Ascending aorta (tissue), 2 donors: ENCODE measurements around the gene PSMB5. TPM values are rescaled to one million over a fixed set of nuclear protein-coding genes. Genes with fewer than 3 reads are reported as not detected.

Experiments
- DNase-seq, 2 donors: peaks; one replicate each; pipeline ENCODE4 v3.0.0-alpha.2; 2019; ENCODE audit warnings: low spot score in 2 of 2
- H3K27ac ChIP-seq, 2 donors: fragments of 200-600 bp; sonication (generic); one replicate each; pipeline ENCODE4 v1.5.1; 2016 to 2017; ENCODE audit warnings: mild to moderate bottlenecking in 1 of 2
- H3K27me3 ChIP-seq: fragments of 200-600 bp; sonication (generic); one replicate; pipeline ENCODE4 v1.5.1; 2017
- H3K36me3 ChIP-seq, 2 donors: fragments of 200-600 bp; sonication (generic); one replicate each; pipeline ENCODE4 v1.5.1; 2016
- H3K4me1 ChIP-seq, 2 donors: fragments of 200-600 bp; sonication (generic); one replicate each; pipeline ENCODE4 v1.5.1; 2016 to 2017; ENCODE audit warnings: mild to moderate bottlenecking in 1 of 2
- H3K4me3 ChIP-seq, 2 donors: fragments of 200-600 bp; sonication (generic); one replicate each; pipeline ENCODE4 v1.5.1; 2016 to 2017; ENCODE audit warnings: mild to moderate bottlenecking in 1 of 2
- H3K9me3 ChIP-seq, 2 donors: fragments of 200-600 bp; sonication (generic); one replicate each; pipeline ENCODE4 v1.5.1; 2016
- intact Hi-C: fragments of 100-400 bp; cut with DNase I; formaldehyde crosslinking; loops from one replicate; pipeline ENCODE4 v1.15.1; 2023
- total RNA-seq: library from RNA; depleted of rRNA; stranded (reverse); fragments of >200 nt; gene quantifications from one replicate; pipeline ENCODE4 v1.1.0, GENCODE V29; 2016
- TF ChIP-seq, protein P1 (sequence below), 3 experiments: fragments of 200-600 bp in 2 of 3; fragments of 450-650 bp in 1 of 3; sonication (generic) in 2 of 3; IDR thresholded peaks; one replicate each; pipeline ENCODE4 v1.5.1; 2016 to 2019; ENCODE audit warnings: antibody characterized with exemption in 3 of 3, mild to moderate bottlenecking in 1 of 3, moderate library complexity in 1 of 3

PSMB5 gene
- total RNA-seq, 1 donor from 2014 or later, result 62.7 TPM

DNA sequence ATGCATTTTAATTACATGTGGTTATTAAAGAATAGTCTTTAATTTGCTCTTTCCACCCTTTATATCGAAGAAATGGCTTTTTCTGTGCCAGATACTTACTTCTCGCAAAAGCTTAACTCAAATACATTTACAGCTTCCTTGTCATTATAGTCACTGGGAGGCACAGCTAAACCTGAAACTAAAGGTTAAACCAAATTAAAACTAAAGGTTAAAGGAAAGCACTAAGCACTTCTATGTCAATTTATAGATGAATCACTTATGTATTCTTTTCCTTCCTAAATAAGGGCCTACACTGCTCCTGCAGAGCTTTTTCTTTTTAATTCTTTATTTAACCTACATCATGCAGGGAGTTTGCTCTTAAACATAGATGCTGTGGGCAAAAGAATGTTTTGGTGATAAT, 33.8 kb downstream of the PSMB5 start:
- no peak for DNase-seq
- H3K27me3 ChIP-seq, result no peaks in the 10 kb centered on the region
- TF ChIP-seq, protein P1, sequence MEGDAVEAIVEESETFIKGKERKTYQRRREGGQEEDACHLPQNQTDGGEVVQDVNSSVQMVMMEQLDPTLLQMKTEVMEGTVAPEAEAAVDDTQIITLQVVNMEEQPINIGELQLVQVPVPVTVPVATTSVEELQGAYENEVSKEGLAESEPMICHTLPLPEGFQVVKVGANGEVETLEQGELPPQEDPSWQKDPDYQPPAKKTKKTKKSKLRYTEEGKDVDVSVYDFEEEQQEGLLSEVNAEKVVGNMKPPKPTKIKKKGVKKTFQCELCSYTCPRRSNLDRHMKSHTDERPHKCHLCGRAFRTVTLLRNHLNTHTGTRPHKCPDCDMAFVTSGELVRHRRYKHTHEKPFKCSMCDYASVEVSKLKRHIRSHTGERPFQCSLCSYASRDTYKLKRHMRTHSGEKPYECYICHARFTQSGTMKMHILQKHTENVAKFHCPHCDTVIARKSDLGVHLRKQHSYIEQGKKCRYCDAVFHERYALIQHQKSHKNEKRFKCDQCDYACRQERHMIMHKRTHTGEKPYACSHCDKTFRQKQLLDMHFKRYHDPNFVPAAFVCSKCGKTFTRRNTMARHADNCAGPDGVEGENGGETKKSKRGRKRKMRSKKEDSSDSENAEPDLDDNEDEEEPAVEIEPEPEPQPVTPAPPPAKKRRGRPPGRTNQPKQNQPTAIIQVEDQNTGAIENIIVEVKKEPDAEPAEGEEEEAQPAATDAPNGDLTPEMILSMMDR (IDR thresholded peaks at IDR 0.05), result no peak
- H3K36me3 ChIP-seq, result peaks cover 0 to 4% of the 10 kb centered on the region in 2 donors
- no peak overlapping the region for H3K27ac ChIP-seq
- no peak overlapping the region for H3K4me3 ChIP-seq
- peaks cover 0 to 2% of the 10 kb centered on the region in 2 donors for H3K4me1 ChIP-seq
- H3K9me3 ChIP-seq, result no peaks in the 10 kb centered on the region
- intact Hi-C loops, result no loop called here

DNA sequence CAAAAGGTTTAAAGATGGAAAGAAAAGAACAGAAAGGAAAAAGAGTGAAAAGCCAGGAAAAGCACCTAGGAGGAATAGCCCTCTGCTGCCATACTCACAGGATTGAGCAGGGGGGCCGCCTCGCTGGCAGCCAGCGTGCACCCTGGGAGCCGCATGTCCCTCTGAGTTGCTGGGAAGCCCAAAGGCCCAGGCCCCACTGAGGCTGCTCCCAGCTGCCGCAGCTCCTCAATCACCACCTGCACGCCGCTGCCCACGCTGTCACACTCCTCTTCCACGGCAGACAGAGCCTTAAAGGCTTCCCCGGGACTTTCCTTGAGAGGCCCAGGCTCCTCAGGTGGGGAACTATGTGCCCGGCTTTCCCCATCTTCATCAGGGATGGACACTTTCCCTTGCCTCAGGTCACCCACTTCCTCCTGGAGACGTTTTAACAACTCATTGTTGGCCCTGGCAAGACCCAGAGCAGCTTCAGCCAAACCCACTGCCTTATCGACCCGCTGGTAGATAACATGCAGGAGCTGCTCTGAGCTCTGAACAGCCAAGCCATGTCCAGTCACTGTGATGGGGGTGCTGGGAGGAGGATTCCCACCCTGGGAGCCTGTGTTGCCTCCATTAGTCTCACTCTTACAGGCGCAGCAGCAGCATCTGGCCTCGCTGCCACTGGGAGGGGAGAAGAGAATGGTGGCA, 36.2 kb downstream of the PSMB5 start:
- Histone ChIP-seq H3K27ac (no peak overlapping the region), H3K27me3 (no peaks in the 10 kb centered on the region), H3K36me3 (peaks cover 0 to 4% of the 10 kb centered on the region in 2 donors), H3K4me1 (no peaks in the 10 kb centered on the region), H3K4me3 (no peak overlapping the region), H3K9me3 (no peaks in the 10 kb centered on the region)
- intact Hi-C loops, result no loop called here
- no peak for DNase-seq
- TF ChIP-seq, protein P1 (IDR thresholded peaks at IDR 0.05), result no peak

DNA sequence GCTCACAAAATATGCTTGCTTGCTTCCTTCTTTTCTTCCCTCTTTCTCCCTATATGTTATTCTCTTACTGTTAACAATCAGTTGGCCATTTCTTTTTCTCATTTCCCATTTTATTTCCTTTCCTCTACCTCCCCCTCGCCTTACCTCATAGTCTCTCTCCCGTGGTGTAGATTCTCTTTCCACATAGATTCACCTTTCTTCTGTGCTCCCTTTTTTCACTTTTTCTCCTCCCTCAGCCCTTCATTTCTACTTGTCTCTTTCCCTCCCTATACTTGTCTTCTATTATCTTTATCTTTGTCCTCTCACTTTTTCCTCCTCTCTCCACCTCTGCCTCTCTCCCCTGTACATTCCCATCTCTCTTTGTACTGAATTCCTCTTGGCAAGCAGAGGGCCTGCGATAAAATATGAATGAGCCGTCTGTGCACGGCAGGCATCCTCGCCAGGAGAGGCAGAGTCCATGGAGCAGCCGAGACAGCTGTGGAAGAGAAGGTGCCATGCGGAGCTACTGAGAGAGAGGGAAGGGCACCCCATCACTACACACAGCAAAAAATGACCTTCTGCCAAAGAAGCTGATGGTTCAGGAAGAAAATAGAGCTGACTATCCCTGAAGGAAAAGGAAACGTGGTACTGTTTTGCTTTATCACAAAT, 36.9 kb downstream of the PSMB5 start:
- TF ChIP-seq, protein P1 (IDR thresholded peaks at IDR 0.05), result no peak
- Histone ChIP-seq H3K36me3 (peaks cover 0 to 4% of the 10 kb centered on the region in 2 donors), H3K4me1 (no peaks in the 10 kb centered on the region), H3K27me3 (no peaks in the 10 kb centered on the region), H3K27ac (no peak overlapping the region), H3K9me3 (no peaks in the 10 kb centered on the region), H3K4me3 (no peak overlapping the region)
- DNase-seq, result no peak
- intact Hi-C loops, result no loop called here

DNA sequence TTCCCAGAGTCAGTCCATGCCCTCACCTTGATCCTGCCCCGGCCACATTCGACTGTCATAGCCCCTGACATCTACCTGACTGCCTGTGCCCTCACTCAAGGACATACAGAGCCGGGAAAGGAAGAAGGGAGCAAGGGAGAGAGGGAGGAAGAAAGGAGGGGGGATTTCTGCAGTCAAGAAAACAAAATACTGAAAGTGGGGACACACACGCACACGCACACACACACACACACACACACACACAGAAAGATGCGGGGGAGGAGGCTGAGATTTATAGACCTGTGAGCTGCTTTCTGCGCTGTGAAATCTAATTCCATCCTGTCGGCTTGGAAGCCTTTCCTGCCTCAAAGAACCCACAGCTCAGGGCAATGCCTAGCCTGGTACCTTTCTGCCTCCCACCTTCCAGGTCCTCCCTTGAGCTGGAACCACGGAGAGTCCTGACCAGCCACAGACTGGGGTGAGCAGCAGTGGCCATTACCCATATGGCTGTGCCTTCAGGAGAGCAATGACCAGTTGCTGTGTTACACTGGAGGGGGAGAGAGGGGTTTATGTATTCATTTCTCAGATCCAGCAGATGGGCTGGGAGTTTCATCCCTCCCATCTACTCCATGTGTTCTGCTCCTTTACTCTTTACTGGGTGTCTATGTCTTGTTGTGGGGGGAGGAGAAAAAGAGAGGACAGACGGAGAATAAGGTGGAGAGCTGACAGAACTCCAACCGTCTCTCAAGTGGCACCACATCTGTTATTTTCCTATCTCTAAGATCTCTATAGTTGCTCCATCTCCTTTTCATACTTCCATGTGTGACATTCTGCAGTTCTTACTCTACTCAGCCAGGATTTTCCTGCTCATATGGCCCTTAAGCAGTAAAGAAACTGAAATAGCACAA, 37.7 kb downstream of the PSMB5 start:
- H3K4me1 ChIP-seq, result no peaks in the 10 kb centered on the region
- H3K9me3 ChIP-seq, result no peaks in the 10 kb centered on the region
- no peak overlapping the region for H3K4me3 ChIP-seq
- H3K27me3 ChIP-seq, result no peaks in the 10 kb centered on the region
- intact Hi-C loops, result no loop called here
- DNase-seq, result no peak
- H3K27ac ChIP-seq, result no peak overlapping the region
- TF ChIP-seq, protein P1 (IDR thresholded peaks at IDR 0.05), result no peak
- H3K36me3 ChIP-seq, result peaks cover 0 to 4% of the 10 kb centered on the region in 2 donors

DNA sequence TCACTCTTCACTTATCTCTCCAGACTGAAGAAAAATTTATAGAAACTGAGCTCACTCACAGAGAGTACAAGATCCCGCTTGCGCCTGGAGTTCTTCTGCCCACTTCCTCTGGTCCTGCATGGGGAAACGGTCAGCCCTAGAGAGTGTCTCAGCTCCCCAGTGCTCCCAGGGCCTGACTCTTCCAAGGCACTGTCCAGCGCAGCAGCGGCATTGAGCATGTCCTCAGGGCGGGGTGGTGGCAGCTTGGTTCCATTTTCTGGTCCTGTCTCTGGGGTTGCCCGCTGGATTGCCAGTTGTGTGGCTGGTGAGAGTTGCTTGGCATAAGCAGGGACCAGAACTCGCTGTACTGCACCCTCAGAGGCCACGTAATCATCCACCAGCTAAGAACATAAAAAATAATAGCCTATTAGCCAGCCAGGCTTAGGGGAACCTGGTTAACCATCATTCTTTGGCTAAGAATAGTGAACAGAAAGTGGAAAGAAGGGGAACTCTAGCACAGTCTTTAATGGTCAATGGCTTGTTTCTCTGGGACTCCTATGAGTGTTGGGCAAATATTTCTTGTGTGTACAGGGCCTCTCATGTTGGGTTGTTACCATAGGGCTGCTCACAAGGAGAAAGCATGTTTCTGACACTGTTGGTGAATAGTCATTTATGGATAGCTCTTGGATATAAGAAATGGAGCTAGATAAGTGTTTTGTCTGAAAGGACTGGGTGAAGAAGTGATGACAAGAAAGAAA, 38.6 kb downstream of the PSMB5 start:
- intact Hi-C loops, result no loop called here
- H3K36me3 ChIP-seq, result peaks cover 0 to 4% of the 10 kb centered on the region in 2 donors

More for the DNA sequence above, 38.6 kb downstream of the PSMB5 start:
- H3K4me1 ChIP-seq, result no peaks in the 10 kb centered on the region
- no peaks in the 10 kb centered on the region for H3K9me3 ChIP-seq
- TF ChIP-seq, protein P1 (IDR thresholded peaks at IDR 0.05), result no peak
- no peak overlapping the region for H3K27ac ChIP-seq
- no peak overlapping the region for H3K4me3 ChIP-seq
- H3K27me3 ChIP-seq, result no peaks in the 10 kb centered on the region
- DNase-seq, result no peak
